Inflammatory macrophage (primary cell): Measurements from ENCODE around the gene STK32C.
"Not testable (repeated sequence)": the region's sequence is repeated elsewhere in the genome, so short reads cannot be mapped to it uniquely, and the experiment has no call there.

Experiments
- DNase-seq, 2 donors: peaks; one replicate each; pipeline ENCODE4 v3.0.0-alpha.2; 2020 to 2022

Gene STK32C

GRCh38 chr10:132300582-132300981 is 7.2 kb downstream of the STK32C start:
- DNase-seq, result no peak

- no peak for DNase-seq
Observed at GRCh38 chr10:132299371-132300336, 8.1 kb downstream of the STK32C start.

- no peak for DNase-seq
Observed at GRCh38 chr10:132298038-132298881, 9.5 kb downstream of the STK32C start.

GRCh38 chr10:132297526-132297925 is 10.2 kb downstream of the STK32C start:
- no peak for DNase-seq

- no peak for DNase-seq
Observed at GRCh38 chr10:132296666-132297443, 10.9 kb downstream of the STK32C start.

GRCh38 chr10:132295481-132295880 is 12.3 kb downstream of the STK32C start:
- DNase-seq, result not testable (repeated sequence)

- DNase-seq, result no peak
Observed at GRCh38 chr10:132294561-132295318, 13.0 kb downstream of the STK32C start.

- no peak for DNase-seq
Observed at GRCh38 chr10:132293813-132294520, 13.8 kb downstream of the STK32C start.

GRCh38 chr10:132293201-132293812 is 14.4 kb downstream of the STK32C start:
- no peak for DNase-seq

- DNase-seq, result no peak
Observed at GRCh38 chr10:132292287-132293200, 15.2 kb downstream of the STK32C start.

- DNase-seq, result no peak
Observed at GRCh38 chr10:132291826-132292225, 15.9 kb downstream of the STK32C start.

- no peak for DNase-seq
Observed at GRCh38 chr10:132290631-132291030, 17.1 kb downstream of the STK32C start.

GRCh38 chr10:132289439-132289838 is 18.3 kb downstream of the STK32C start:
- no peak for DNase-seq

GRCh38 chr10:132283604-132284382 is 24.0 kb downstream of the STK32C start:
- no peak for DNase-seq

- no peak for DNase-seq
Observed at GRCh38 chr10:132282667-132283603, 24.8 kb downstream of the STK32C start.

- DNase-seq, result no peak
Observed at GRCh38 chr10:132281915-132282666, 25.7 kb downstream of the STK32C start.

- no peak for DNase-seq
Observed at GRCh38 chr10:132280646-132281074, 27.1 kb downstream of the STK32C start.
